CD4-positive, alpha-beta T cell (primary cell): ENCODE results near the gene WDR5B. TPM values are rescaled to one million over a fixed set of nuclear protein-coding genes. Genes with fewer than 3 reads are reported as not detected.

Experiments
- ATAC-seq: fragments of 200-7000 bp; cut with Tn5 transposase; one replicate; pipeline ENCODE4 v1.10.0; 2022; ENCODE audit warnings: mild to moderate bottlenecking; ENCODE audit not compliant: poor library complexity
- CTCF ChIA-PET: fragments of 350-600 bp; sonication (Branson Sonifier 250); formaldehyde crosslinking; loops from one replicate; lab custom pipeline; 2021; ENCODE audit warnings: antibody characterized with exemption, inconsistent platforms; lab: Charles Lee
- POLR2A ChIA-PET: fragments of 350-600 bp; sonication (Branson Sonifier 250); formaldehyde crosslinking; loops from one replicate; lab custom pipeline; 2021; ENCODE audit warnings: antibody characterized with exemption, inconsistent platforms; lab: Charles Lee
- DNase-seq, 14 experiments: peaks; one replicate each; pipeline ENCODE4 v3.0.0-alpha.2; 2013 to 2020; ENCODE audit warnings: mixed read lengths in 2 of 14
- H3K27ac ChIP-seq, 2 donors: one replicate each; pipeline versions ENCODE4 v1.5.1 to v1.7.0; 2013; ENCODE audit warnings: low read length in 2 of 2, low read depth in 1 of 2, mild to moderate bottlenecking in 1 of 2
- H3K27me3 ChIP-seq, 2 experiments: 1 replicate in 1 of 2; 2 replicates in 1 of 2; pipeline versions ENCODE4 v1.6.1 to v1.7.0; 2013; ENCODE audit warnings: low read length in 2 of 2, control low read depth in 1 of 2, mild to moderate bottlenecking in 1 of 2, moderate library complexity in 1 of 2; ENCODE audit not compliant: insufficient read depth in 2 of 2, control insufficient read depth in 1 of 2
- H3K36me3 ChIP-seq: one replicate; pipeline ENCODE4 v1.6.1; 2013; ENCODE audit warnings: low read length, control low read depth; ENCODE audit not compliant: insufficient read depth
- H3K4me1 ChIP-seq: one replicate; pipeline ENCODE4 v1.6.1; 2013; ENCODE audit warnings: low read length, control low read depth; ENCODE audit not compliant: insufficient read depth
- H3K4me3 ChIP-seq: one replicate; pipeline ENCODE4 v1.5.1; 2013; ENCODE audit warnings: mild to moderate bottlenecking, low read length, moderate library complexity
- H3K9me3 ChIP-seq, 2 experiments: 1 replicate in 1 of 2; 2 replicates in 1 of 2; pipeline versions ENCODE4 v1.6.1 to v1.7.0; 2013; ENCODE audit warnings: low read length in 2 of 2, mild to moderate bottlenecking in 2 of 2, control low read depth in 1 of 2, moderate library complexity in 1 of 2; ENCODE audit not compliant: control insufficient read depth in 1 of 2, insufficient read depth in 1 of 2
- H3K27ac Mint-ChIP-seq: one replicate; pipeline ENCODE4 v1.8.0; 2020; ENCODE audit warnings: mixed read lengths
- H3K27me3 Mint-ChIP-seq: one replicate; pipeline ENCODE4 v1.8.0; 2021; ENCODE audit warnings: mixed read lengths
- H3K36me3 Mint-ChIP-seq: one replicate; pipeline ENCODE4 v1.8.0; 2021; ENCODE audit warnings: low read depth, mixed read lengths
- H3K4me1 Mint-ChIP-seq: one replicate; pipeline ENCODE4 v1.8.0; 2021; ENCODE audit warnings: low read depth, mixed read lengths
- H3K4me3 Mint-ChIP-seq: one replicate; pipeline ENCODE4 v1.8.0; 2020; ENCODE audit warnings: mild to moderate bottlenecking, mixed read lengths
- H3K9me3 Mint-ChIP-seq: one replicate; pipeline ENCODE4 v1.8.0; 2020; ENCODE audit warnings: mixed read lengths
- intact Hi-C, 2 experiments: fragments of 100-400 bp; cut with DNase I in 1 of 2; cut with micrococcal nuclease in 1 of 2; formaldehyde crosslinking; loops; one replicate each; pipeline versions ENCODE4 v1.15.1 to v1.9.0; 2023 to 2025; cut with DNase I, micrococcal nuclease
- total RNA-seq, 174 experiments: library from RNA in 2 of 174; stranded (reverse) in 2 of 174; gene quantifications; one replicate each; pipeline ENCODE4 v1.2.3 and lab custom pipeline; 2021 to 2026
- TF ChIP-seq, protein P1 (sequence below): fragments of 200-600 bp; IDR thresholded peaks from one replicate; pipeline ENCODE4 v1.8.0; 2022; ENCODE audit warnings: antibody characterized with exemption, mild to moderate bottlenecking

The WDR5B gene
- total RNA-seq, 2 experiments from 2014 or later, result 2.3 to 2.4 TPM

GRCh38 chr3:122392868-122393844 is 22.7 kb downstream of the WDR5B start:
- Histone ChIP-seq H3K27ac (no peak overlapping the region), H3K9me3 (no peaks in the 10 kb centered on the region), H3K4me3 (no peak overlapping the region), H3K27me3 (no peaks in the 10 kb centered on the region), H3K4me1 (no peaks in the 10 kb centered on the region), H3K36me3 (peaks cover 5% of the 10 kb centered on the region)
- peak; percentile 55 for ATAC-seq
- Mint-ChIP-seq H3K4me1 (peaks cover 10% of the 10 kb centered on the region), H3K27me3 (no peaks in the 10 kb centered on the region), H3K4me3 (no peak overlapping the region), H3K36me3 (peaks cover 39% of the 10 kb centered on the region), H3K9me3 (no peaks in the 10 kb centered on the region), H3K27ac (no peak overlapping the region)
- CTCF ChIA-PET, result interaction anchor here (0.5 to 2.8 kb wide), 17 partner anchors 9 to 286 kb away, joined by 3 to 21 read pairs (median 5); partner anchors contain the start of genes FAM162A, MIX23, PARP14 and WDR5B
- TF ChIP-seq, protein P1, sequence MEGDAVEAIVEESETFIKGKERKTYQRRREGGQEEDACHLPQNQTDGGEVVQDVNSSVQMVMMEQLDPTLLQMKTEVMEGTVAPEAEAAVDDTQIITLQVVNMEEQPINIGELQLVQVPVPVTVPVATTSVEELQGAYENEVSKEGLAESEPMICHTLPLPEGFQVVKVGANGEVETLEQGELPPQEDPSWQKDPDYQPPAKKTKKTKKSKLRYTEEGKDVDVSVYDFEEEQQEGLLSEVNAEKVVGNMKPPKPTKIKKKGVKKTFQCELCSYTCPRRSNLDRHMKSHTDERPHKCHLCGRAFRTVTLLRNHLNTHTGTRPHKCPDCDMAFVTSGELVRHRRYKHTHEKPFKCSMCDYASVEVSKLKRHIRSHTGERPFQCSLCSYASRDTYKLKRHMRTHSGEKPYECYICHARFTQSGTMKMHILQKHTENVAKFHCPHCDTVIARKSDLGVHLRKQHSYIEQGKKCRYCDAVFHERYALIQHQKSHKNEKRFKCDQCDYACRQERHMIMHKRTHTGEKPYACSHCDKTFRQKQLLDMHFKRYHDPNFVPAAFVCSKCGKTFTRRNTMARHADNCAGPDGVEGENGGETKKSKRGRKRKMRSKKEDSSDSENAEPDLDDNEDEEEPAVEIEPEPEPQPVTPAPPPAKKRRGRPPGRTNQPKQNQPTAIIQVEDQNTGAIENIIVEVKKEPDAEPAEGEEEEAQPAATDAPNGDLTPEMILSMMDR, result peak; percentile 81
- intact Hi-C loops, result loop anchor here (1.0 to 5.0 kb wide), 4 partner anchors 286 to 636 kb away; partner anchors contain the start of gene SEMA5B (in 1 of the 2)
- DNase-seq, result peak in 5 of 14 experiments; percentile 5 to 68 (median 64)
- POLR2A ChIA-PET, result interaction anchor here (0.6 to 1.8 kb wide), 8 partner anchors 8 to 286 kb away, joined by 3 to 30 read pairs (median 4); partner anchors contain the start of genes DTX3L, FAM162A, KPNA1 and MIX23

DNA sequence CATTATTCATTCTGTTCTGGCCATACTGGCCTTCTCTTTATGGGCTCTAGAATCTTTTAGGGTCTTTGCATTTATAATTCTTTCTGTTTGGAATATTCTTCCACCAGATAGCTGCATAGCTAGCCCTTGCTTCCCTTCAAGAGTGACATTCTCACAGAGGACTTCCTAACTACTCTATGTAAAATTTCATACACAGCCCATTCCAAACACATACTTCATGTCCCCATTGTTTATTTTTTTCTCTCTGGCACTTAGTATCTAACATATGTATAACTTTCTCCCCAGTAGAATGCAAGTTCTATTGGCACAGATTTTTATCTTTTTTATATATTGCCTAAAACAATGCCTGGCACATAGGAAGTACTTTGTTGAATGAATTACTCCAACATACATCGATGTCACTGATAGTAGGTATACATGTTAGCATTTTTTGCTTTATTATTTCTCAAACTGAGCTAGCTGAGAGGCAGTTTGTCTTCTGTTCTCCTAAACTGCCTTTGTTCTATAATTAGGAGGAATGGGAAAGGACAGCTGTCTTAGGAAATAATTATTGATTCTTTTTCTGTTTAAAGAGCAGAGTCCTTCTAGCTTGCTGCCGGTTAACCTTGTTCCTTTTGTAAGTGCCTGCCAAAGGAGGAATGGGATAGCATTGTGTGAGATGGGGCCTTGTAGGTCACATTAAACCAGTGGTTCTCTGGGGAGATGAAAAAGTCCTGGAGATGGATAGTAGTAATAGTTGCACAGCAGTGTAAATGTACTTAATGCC is 24.0 kb downstream of the WDR5B start:
- TF ChIP-seq, protein P1, result no peak
- no peak overlapping the region for H3K27ac Mint-ChIP-seq
- intact Hi-C loops, result loop anchor here (2.0 to 5.0 kb wide), 3 partner anchors 287 to 637 kb away; partner anchors contain the start of gene SEMA5B (in 1 of the 2)

GRCh38 chr3:122390665-122391064 is 25.2 kb downstream of the WDR5B start:
- TF ChIP-seq, protein P1, result no peak
- CTCF ChIA-PET, result no interaction called here

More for the DNA sequence above, 24.0 kb downstream of the WDR5B start:
- Mint-ChIP-seq H3K9me3 (no peaks in the 10 kb centered on the region), H3K4me1 (peaks cover 22% of the 10 kb centered on the region), H3K27me3 (no peaks in the 10 kb centered on the region), H3K4me3 (no peak overlapping the region), H3K36me3 (peaks cover 45% of the 10 kb centered on the region)
- DNase-seq, result no peak
- H3K9me3 ChIP-seq, result no peaks in the 10 kb centered on the region
- H3K4me3 ChIP-seq, result no peak overlapping the region
- no peak overlapping the region for H3K27ac ChIP-seq
- no peak for ATAC-seq
- no peaks in the 10 kb centered on the region for H3K27me3 ChIP-seq
- ChIA-PET POLR2A (interaction anchor here (1.8 kb wide), 1 partner anchor 24 kb away, joined by 17 read pairs; the partner anchor contains the start of gene WDR5B), CTCF (interaction anchor here (1.0 to 2.8 kb wide), 5 partner anchors 8 to 288 kb away, joined by 3 to 21 read pairs (median 14); partner anchors contain the start of genes FAM162A, MIX23, PARP14 and WDR5B)
- no peaks in the 10 kb centered on the region for H3K4me1 ChIP-seq
- peaks cover 6% of the 10 kb centered on the region for H3K36me3 ChIP-seq

More at GRCh38 chr3:122390665-122391064, 25.2 kb downstream of the WDR5B start:
- no peak for ATAC-seq
- H3K4me3 ChIP-seq, result no peak overlapping the region
- intact Hi-C loops, result loop anchor here in 1 of 2 experiments (5.0 kb wide), 1 partner anchor 637 kb away; the partner anchor contains the start of gene SEMA5B
- H3K9me3 Mint-ChIP-seq, result no peaks in the 10 kb centered on the region
- H3K27me3 Mint-ChIP-seq, result no peaks in the 10 kb centered on the region
- H3K4me1 ChIP-seq, result no peaks in the 10 kb centered on the region
- H3K27me3 ChIP-seq, result no peaks in the 10 kb centered on the region
- DNase-seq, result no peak
- H3K4me3 Mint-ChIP-seq, result no peak overlapping the region
- H3K36me3 ChIP-seq, result peaks cover 9% of the 10 kb centered on the region
- no peaks in the 10 kb centered on the region for H3K9me3 ChIP-seq
- POLR2A ChIA-PET, result no interaction called here
- H3K27ac Mint-ChIP-seq, result no peak overlapping the region
- peaks cover 45% of the 10 kb centered on the region for H3K36me3 Mint-ChIP-seq
- no peak overlapping the region for H3K27ac ChIP-seq
- peaks cover 31% of the 10 kb centered on the region for H3K4me1 Mint-ChIP-seq
